Measurements from ENCODE around the gene POLR1H.

GRCh38 chr6:30063315-30063714 lies 2.2 kb downstream of the POLR1H start:
- TF ChIP-seq CTCF (IDR thresholded peaks at IDR 0.05), result no peak
- no peak for TF ChIP-seq POLR2A (IDR thresholded peaks at IDR 0.05)
